ENCODE results near the gene TMEM184A. TPM values are rescaled to one million over a fixed set of nuclear protein-coding genes. Genes with fewer than 3 reads are reported as not detected.

TMEM184A gene
- total RNA-seq, 1 experiment from 2014 or later = 21.4 TPM

DNA sequence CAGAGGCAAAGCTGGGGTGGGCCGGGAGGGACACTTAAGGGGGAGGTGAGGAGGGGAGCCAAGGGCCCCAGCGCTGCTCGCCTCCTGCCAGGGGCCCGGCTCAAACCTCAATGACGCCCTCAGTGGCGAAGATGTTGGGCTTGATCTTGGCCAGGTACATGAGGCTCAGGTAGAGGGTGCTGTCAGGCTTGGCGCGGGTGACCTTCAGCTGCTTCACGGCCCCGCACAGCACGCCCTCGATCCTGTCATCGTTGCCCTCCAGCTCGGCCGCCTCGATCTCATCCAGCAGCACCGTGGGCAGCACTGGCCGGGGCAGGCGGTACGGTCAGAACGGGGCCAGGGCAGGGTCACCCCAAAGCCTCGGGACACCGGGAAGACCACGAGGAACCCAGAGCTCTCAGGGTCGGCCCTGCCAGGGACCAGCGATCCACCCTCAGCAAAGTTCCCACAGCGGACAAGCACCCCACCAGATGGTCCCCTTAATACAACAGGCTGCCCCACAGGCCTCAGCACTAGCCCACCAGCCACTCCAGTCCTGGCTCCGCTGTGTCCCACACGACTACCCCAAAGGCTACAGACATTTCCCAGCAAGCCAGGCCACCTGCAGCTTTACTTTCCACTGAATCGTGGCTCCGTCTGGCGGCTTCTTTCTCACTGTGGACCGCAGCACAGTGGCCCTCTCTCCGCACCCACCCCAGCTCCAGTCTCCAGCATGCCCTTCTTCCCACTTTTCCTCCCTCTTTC is 55.8 kb downstream of the TMEM184A start:
- no peak for DNase-seq
- Histone ChIP-seq H3K9me3 (ENCODE audit: insufficient read depth, low read depth) (no peaks in the 10 kb centered on the region), H3K9me2 (ENCODE audit: insufficient read depth) (no peaks in the 10 kb centered on the region), H3K27me3 (ENCODE audit: insufficient read depth, low read depth) (no peaks in the 10 kb centered on the region), H3K36me3 (ENCODE audit: low read depth) (0 out of 2 replicates have a peak, but pooled peaks cover 19% of the 10 kb centered on the region), H2AFZ (no peak overlapping the region), H3K4me2 (no peak overlapping the region), H3K4me1 (replicated peaks; ENCODE audit: insufficient read depth) (peaks cover 14% of the 10 kb centered on the region), H3F3A (ENCODE audit: insufficient read depth, low read depth) (peaks cover 3% of the 10 kb centered on the region), H3K27ac (no peak overlapping the region), H3K4me3 (no peak overlapping the region), H4K20me1 (ENCODE audit: insufficient read depth) (peaks cover 31% of the 10 kb centered on the region), H3K79me2 (ENCODE audit: low read depth) (peaks cover 33% of the 10 kb centered on the region)
- TF ChIP-seq, protein P1, sequence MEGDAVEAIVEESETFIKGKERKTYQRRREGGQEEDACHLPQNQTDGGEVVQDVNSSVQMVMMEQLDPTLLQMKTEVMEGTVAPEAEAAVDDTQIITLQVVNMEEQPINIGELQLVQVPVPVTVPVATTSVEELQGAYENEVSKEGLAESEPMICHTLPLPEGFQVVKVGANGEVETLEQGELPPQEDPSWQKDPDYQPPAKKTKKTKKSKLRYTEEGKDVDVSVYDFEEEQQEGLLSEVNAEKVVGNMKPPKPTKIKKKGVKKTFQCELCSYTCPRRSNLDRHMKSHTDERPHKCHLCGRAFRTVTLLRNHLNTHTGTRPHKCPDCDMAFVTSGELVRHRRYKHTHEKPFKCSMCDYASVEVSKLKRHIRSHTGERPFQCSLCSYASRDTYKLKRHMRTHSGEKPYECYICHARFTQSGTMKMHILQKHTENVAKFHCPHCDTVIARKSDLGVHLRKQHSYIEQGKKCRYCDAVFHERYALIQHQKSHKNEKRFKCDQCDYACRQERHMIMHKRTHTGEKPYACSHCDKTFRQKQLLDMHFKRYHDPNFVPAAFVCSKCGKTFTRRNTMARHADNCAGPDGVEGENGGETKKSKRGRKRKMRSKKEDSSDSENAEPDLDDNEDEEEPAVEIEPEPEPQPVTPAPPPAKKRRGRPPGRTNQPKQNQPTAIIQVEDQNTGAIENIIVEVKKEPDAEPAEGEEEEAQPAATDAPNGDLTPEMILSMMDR (conservative IDR thresholded peaks at IDR 0.05) = no peak
- TF ChIP-seq EZH2 (IDR thresholded peaks at IDR 0.05; ENCODE audit: low read depth) = no peak
- BruUV-seq (replicated peaks) = no TSS peak
- intact Hi-C loops (cut with micrococcal nuclease; ENCODE audit: unreplicated experiment) = loop anchor here (5.0 kb wide), 1 partner anchor 162 kb away; no protein-coding TSS in a partner anchor
- POLR2A ChIA-PET (ENCODE audit: unreplicated experiment) = no interaction called here
- CTCF ChIA-PET = no interaction called here

GRCh38 chr7:1499367-1500029 is 56.5 kb downstream of the TMEM184A start:
- intact Hi-C loops (cut with micrococcal nuclease; ENCODE audit: unreplicated experiment) = loop anchor here (5.0 kb wide), 1 partner anchor 163 kb away; no protein-coding TSS in a partner anchor
- Histone ChIP-seq H3K36me3 (ENCODE audit: low read depth) (0 out of 2 replicates have a peak, but pooled peaks cover 19% of the 10 kb centered on the region), H3K4me3 (no peak overlapping the region), H3K4me1 (replicated peaks; ENCODE audit: insufficient read depth) (peaks cover 11% of the 10 kb centered on the region), H3K27ac (no peak overlapping the region), H3K27me3 (ENCODE audit: insufficient read depth, low read depth) (no peaks in the 10 kb centered on the region), H3K4me2 (no peak overlapping the region), H3K9me3 (ENCODE audit: insufficient read depth, low read depth) (no peaks in the 10 kb centered on the region), H2AFZ (no peak overlapping the region), H3K9me2 (ENCODE audit: insufficient read depth) (no peaks in the 10 kb centered on the region), H4K20me1 (ENCODE audit: insufficient read depth) (peaks cover 31% of the 10 kb centered on the region), H3K79me2 (ENCODE audit: low read depth) (peaks cover 33% of the 10 kb centered on the region), H3F3A (ENCODE audit: insufficient read depth, low read depth) (no peaks in the 10 kb centered on the region)
- ChIA-PET CTCF (no interaction called here), POLR2A (ENCODE audit: unreplicated experiment) (no interaction called here)
- TF ChIP-seq, protein P1 (conservative IDR thresholded peaks at IDR 0.05) = no peak
- TF ChIP-seq EZH2 (IDR thresholded peaks at IDR 0.05; ENCODE audit: low read depth) = no peak
- no TSS peak for BruUV-seq (replicated peaks)
- no peak for DNase-seq

- Histone ChIP-seq H4K20me1 (ENCODE audit: insufficient read depth) (peaks cover 37% of the 10 kb centered on the region), H3K36me3 (ENCODE audit: low read depth) (0 out of 2 replicates have a peak, but pooled peaks cover 19% of the 10 kb centered on the region), H3K4me2 (no peak overlapping the region), H3K27me3 (ENCODE audit: insufficient read depth, low read depth) (no peaks in the 10 kb centered on the region), H3K27ac (no peak overlapping the region), H3K4me1 (replicated peaks; ENCODE audit: insufficient read depth) (peaks cover 11% of the 10 kb centered on the region), H3F3A (ENCODE audit: insufficient read depth, low read depth) (no peaks in the 10 kb centered on the region), H3K4me3 (no peak overlapping the region), H2AFZ (no peak overlapping the region), H3K79me2 (ENCODE audit: low read depth) (peaks cover 28% of the 10 kb centered on the region), H3K9me2 (ENCODE audit: insufficient read depth) (no peaks in the 10 kb centered on the region), H3K9me3 (ENCODE audit: insufficient read depth, low read depth) (no peaks in the 10 kb centered on the region)
- TF ChIP-seq, protein P1 (conservative IDR thresholded peaks at IDR 0.05) = no peak
- no peak for TF ChIP-seq EZH2 (IDR thresholded peaks at IDR 0.05; ENCODE audit: low read depth)
- CTCF ChIA-PET = no interaction called here
- intact Hi-C loops (cut with micrococcal nuclease; ENCODE audit: unreplicated experiment) = no loop called here
- POLR2A ChIA-PET (ENCODE audit: unreplicated experiment) = interaction anchor here (0.6 kb wide), 1 partner anchor 726 kb away, joined by 3 read pairs; no protein-coding TSS in a partner anchor
- DNase-seq = no peak
- no TSS peak for BruUV-seq (replicated peaks)
These were observed 57.4 kb downstream of the TMEM184A start for GRCh38 chr7:1498370-1499305.

Measured in PC-9 (cell line).